GM19455 (cell line): ENCODE measurements around the gene GFOD2.

Source experiments
- ATAC-seq: cut with Tn5 transposase; IDR thresholded peaks from one replicate; pipeline ENCODE4 v1.9.1; 2021; ENCODE audit not compliant: unreplicated experiment

GFOD2 gene

GRCh38 chr16:67647681-67648080, 71.4 kb downstream of the GFOD2 start:
- no peak for ATAC-seq

DNA sequence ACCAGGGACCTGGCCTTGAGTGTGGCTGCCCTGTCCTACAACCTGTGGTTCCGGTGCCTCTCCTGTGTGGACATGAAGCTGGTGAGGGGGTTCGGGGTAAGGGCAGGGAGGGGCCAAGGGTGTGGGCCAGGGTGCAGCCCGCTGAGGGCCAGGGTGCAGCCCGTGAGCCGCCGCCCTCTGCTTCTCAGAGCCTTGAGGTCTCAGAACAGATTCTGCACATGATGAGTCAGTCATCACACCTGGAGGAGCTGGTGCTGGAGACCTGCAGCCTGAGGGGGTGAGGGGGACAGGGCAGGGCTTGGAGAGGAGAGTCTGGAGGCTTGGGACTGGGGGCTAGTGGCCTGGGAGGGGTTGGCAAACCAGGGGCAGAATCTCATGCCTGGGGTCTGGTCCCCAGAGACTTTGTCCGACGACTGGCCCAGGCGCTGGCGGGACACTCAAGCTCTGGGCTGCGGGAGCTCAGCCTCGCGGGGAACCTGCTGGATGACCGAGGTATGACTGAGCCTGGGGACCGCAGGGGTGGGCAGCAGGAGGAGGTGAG, 71.9 kb downstream of the GFOD2 start:
- no peak for ATAC-seq

DNA sequence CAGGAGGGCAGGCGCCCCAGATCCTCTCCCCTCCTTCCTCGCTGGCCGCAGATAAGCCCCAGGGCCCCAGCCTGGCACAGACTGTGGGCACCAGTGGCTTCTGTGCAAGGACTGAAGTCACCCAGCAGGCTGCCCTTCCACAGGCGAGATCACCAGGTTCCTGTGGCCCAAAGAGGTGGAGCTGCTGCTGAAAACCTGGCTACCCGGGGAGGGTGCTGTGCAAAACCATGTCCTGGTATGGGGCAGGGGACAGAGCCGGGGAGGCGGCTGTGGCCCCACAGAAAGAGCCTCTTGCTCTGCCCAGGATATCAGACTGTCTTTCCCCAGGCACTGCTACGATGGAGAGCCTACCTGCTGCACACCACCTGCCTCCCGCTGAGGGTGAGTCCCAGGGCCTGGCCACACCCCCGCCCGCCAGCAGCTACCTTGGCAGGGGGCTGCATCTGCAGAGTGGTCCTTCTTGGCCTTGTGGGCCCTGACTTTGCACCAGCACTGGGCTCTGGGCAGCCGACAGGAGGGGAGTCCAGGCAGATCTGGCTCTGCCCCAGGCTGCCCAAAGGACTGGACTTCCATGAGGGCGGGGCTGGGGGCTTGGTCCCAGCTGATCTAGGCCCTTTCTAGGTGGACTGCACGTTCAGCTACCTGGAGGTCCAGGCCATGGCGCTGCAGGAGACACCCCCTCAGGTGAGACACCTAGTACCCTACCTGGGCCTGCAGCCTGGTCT, 73.6 kb downstream of the GFOD2 start:
- peak; percentile 6 for ATAC-seq

DNA sequence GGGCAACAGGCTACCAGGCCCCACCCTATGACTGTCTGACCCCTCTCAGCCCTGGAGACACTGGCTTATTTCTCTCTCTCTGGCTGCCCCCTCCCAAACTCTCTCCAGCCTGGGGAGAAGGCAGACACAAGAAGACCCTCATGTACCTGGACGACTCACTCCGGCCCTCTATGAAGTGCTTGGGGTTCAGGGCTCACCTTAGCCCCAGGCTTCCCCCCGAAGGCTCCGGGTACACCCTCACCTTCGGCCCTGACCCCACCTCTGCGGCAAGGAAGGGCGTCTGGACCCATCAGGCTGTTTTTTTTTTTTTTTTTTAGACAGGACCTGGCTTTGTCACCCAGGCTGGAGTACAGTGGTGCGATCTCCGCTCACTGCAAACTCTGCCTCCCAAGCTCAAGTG, 75.1 kb downstream of the GFOD2 start:
- ATAC-seq = no peak

- ATAC-seq = no peak
Observed at GRCh38 chr16:67641779-67642708, 77.1 kb downstream of the GFOD2 start.

GRCh38 chr16:67637625-67638024, 81.5 kb downstream of the GFOD2 start:
- ATAC-seq = no peak

DNA sequence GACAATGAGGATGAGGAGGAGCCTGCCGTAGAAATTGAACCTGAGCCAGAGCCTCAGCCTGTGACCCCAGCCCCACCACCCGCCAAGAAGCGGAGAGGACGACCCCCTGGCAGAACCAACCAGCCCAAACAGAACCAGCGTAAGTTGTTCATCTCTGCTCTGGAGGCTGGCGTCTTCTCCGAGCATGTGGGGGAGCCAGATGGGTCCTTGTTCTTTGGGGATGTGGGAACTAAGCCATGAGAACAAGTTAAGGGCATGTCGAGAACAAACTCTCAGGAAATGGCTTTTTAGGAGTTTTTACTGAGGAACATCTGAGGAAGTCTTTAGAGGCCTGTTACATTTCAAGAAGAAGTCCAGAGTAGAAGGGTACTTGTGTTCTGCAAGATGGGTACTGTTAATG, 82.4 kb downstream of the GFOD2 start:
- no peak for ATAC-seq

DNA sequence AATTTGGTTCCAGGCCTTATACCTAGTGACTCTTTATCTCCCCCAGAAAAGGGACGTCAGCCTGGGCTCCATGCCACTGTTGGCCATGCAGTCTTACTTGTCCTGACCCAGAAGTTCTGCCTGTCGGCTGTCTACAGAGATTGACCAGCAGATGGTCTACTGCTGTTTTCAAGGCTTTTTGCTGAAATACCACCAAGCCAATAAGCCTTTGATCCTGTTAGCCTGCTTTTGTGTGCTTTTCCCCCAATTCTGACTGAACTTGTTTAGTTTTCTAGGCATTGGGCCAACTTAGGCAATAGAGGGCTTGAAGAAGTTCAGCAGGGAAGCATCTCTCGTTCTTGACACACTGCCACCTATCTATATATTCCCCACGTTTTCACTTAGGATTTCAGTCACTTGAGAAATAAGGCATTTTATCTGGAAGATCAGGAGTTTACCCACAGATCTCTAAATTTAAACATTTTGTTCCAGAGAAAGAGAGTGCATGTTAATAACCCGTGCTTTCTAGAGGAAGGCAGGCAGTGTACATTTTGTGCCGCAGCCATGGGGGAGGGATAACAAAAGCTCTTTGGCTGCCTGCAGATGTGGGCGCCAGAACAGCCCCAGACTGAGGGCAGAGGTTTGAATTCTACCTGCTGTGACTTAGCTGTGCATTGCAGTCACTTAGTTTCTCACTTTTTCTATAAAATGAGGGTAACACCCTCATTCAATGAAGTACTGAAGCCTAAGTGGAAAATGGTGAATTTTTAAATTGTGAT, 86.5 kb downstream of the GFOD2 start:
- ATAC-seq = no peak

DNA sequence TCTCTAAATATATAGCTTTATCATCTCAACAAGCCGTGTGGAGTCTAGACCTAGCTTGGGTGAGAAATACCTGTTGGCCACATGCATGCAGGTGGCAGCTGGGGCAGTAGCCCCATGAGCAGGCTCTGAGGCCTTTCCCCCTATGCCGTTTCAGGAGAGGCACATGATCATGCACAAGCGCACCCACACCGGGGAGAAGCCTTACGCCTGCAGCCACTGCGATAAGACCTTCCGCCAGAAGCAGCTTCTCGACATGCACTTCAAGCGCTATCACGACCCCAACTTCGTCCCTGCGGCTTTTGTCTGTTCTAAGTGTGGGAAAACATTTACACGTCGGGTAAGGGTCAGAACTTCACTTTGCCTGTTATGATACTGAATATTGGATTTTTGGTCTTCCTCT, 90.9 kb downstream of the GFOD2 start:
- no peak for ATAC-seq
